HG03066 (cell line): ENCODE measurements around the gene ANAPC5.
"Not testable (repeated sequence)": the region's sequence is repeated elsewhere in the genome, so short reads cannot be mapped to it uniquely, and the experiment has no call there.

Experiments
- ATAC-seq: cut with Tn5 transposase; IDR thresholded peaks from one replicate; pipeline ENCODE4 v1.9.1; 2021; ENCODE audit warnings: low read depth; ENCODE audit not compliant: unreplicated experiment

ANAPC5 gene

GRCh38 chr12:121287267-121287954, 64.8 kb downstream of the ANAPC5 start:
- ATAC-seq, result no peak

GRCh38 chr12:121285856-121286255, 66.4 kb downstream of the ANAPC5 start:
- no peak for ATAC-seq

DNA sequence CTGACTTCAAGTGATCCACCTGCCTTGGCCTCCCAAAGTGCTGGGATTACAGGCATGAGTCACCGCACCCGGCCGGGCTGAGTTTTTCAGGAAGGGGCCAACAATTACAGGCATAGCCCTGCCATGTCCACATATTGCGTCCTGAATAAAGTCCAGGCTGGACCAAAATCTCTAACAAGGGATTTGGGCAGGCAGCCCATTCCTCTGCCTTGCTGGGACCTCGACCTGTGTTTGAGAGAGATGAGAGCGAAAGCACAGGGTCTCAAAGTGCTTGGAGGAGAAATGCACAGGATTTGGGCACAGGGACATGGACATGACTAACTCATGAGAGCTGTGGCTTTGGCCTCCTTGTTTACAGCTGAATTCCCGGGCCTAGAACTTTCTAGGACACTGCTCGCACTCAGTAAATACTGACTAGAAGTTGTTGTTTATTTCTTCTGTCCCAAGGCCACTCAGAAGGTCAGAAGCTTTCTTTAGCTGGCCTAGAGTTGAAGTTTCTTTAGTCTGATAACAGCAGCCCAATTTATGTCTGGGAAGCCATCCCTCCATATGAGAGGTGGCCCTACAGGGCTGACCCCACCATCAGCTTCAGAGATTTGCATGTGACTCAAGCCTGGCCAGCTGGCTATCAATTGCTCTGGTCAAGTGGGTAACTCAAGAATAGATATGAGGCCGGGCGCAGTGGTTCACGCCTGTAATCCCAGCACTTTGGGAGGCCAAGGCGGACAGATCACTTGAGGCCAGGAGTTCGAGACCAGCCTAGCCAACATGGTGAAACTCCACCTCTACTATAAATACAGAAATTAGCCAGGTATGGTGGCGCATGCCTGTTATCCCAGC, 67.4 kb downstream of the ANAPC5 start:
- no peak for ATAC-seq

GRCh38 chr12:121283841-121284240, 68.4 kb downstream of the ANAPC5 start:
- ATAC-seq, result no peak

DNA sequence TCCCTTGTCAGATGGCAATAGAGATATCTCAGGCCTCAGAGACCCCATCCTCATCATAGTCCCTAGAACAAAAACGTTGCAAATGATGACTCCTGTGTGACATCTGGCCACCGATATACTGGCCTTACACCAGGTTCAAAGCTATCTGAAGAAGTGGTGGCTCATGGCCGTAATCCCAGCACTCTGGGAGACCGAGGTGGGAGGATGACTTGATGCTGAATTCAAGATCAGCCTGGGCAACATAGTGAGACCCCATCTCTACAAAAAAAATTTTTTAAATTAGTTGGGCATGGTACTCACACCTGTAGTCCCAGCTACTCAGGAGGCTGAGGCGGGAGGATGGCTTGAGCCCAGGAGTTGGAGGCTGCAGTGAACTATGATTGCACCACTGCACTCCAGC, 68.8 kb downstream of the ANAPC5 start:
- ATAC-seq, result no peak

DNA sequence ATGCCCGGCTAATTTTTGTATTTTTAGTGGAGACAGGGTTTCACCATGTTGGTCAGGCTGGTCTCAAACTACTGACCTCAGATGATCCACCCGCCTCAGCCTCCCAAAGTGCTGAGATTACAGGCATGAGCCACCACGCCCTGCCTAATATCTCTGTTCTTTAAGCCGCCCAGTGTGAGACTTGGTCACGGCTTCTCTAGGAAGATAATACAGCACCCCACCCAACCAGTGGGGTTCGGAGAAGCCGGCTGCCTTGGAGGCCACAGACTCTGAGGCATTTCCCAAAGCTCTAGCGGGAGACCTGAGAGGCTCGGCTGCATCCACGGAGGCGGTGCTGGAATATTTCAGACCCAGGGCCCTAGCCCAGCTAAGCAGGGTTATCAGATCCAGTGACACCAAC, 69.3 kb downstream of the ANAPC5 start:
- not testable (repeated sequence) for ATAC-seq

DNA sequence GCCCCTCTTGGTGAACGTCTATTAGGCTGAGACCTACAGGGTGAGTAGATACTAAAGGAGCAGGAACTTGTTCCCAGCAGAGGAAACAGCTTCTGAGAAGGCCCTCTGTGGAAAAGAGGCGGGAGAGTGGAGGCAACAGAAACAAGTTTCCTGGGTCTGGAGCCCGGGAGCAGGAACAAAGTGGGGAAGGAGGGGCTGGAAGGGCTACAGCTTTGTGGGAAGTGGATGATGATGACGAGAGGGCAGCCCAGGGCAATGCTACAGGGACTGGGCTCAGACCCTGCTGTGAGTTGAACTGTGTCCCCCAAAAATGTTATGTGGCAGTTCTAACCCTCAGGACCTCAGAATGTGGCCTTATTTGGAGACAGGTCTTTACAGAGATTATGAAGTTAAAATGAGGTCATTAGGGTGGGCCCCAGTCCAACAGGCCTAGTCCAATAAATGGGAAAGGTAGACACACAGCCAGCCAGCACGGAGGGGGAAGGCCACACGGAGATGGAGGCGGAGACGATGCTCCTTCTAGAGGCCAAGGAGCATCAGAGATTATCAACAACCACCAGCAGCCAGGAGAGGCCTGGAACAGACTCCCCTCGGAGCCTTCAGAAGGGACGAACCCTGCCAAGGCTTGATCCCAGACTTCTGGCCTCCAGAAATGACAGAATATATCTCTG, 70.0 kb downstream of the ANAPC5 start:
- no peak for ATAC-seq

DNA sequence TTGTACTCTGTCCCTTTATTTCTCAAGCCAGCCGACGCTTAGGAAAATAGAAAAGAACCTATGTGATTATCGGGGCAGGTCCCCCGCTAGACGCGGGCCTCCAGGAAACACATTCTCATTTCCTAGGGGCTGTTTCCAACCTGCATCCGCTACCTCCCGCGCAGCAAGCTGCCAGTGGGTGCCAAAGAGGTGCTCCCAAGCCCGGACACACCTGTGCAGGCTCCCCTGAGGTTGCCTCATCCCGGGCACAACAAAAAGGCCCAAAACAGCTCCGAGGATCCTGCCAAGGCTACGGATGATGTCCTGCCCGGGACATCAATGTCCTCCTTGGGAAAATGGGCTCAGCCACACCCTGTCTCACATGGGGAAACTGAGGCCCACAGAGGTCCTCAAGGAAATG, 71.1 kb downstream of the ANAPC5 start:
- not testable (repeated sequence) for ATAC-seq

- not testable (repeated sequence) for ATAC-seq
Observed at GRCh38 chr12:121280531-121280930, 71.7 kb downstream of the ANAPC5 start.

GRCh38 chr12:121279507-121279915, 72.7 kb downstream of the ANAPC5 start:
- no peak for ATAC-seq

GRCh38 chr12:121279071-121279375, 73.2 kb downstream of the ANAPC5 start:
- no peak for ATAC-seq

DNA sequence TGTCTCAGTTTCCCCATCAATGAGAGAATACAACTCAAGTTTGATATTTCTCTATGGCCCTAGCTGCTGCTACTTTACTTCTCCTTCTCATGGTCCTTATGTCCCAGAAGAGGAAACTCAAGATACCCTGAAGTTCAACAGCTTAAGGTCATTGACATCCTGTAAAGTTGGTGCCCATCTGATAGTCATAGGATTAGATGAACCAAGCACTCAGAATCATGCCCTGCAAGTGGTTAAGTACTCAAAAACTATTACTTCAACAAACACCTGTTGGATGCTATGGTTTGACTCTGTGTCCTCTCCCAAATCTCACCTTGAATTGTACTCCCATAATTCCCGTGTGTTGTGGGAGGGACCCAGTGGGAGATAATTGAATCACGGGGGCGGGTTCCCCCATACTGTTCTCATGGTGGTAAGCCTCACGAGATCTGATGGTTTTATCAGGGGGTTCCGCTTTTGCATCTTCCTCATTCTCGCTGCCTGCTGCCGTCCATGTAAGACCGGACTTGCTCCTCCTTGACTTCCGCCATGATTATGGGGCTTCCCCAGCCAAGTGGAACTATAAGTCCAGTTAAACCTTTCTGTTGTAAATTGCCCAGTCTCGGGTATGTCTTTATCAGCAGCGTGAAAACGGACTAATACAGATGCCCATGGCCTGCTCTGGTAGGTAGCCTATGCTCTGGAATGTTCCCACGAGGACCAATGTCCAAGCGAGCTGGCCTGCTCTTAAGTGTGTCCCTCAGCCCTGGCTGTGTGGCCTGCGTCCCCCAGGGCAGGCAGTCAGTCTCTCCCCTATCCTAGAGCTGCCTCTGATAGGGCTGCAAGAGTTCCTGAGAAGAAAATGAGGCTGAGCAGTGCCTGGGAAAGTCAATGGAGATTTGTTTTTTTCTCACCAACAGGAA, 73.8 kb downstream of the ANAPC5 start:
- ATAC-seq, result no peak

- no peak for ATAC-seq
Observed at GRCh38 chr12:121277374-121277759, 74.8 kb downstream of the ANAPC5 start.

GRCh38 chr12:121274036-121274763, 78.0 kb downstream of the ANAPC5 start:
- ATAC-seq, result no peak

DNA sequence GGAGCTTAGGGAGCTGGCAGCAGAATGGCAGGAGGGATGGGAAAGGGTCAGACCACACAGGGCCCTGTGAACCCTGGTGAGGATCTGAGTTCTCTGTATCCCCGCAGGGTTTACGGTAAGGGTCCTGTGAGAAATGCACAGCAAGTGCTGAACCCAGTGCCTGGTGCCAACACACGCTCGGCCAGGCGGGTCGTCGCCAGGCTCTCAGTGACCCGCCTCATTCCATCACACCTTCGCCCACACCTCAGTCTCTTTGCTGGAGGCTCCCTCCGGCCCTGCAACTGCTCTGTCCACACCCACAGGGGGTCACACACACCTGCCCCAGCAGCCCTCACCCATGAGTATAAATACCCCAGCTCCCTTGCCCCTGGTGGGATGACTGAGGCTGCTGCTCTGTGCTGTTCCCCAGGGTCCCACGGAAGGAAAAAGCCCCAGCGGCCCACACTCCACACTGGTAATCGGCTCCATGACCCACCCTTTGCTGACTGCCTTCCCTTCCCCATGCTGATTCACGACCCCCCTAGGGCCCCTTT, 78.8 kb downstream of the ANAPC5 start:
- no peak for ATAC-seq

DNA sequence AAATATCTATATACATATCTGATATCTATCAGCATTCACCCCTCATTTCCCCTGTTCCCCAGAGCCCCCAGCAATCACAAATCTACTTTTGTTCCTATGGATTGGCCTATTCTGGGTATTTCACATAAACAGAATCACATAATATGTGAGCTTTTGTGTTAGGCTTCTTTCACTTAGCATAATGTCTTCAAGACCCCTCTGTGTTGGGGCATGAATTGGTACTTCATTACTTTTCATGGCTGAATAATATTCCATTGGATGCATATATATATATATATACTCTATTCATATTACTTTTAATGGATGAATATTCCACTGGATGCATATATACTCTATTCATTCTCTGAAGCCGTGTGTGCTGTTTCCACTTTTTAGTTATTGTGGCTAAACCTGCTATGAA, 84.4 kb downstream of the ANAPC5 start:
- no peak for ATAC-seq

DNA sequence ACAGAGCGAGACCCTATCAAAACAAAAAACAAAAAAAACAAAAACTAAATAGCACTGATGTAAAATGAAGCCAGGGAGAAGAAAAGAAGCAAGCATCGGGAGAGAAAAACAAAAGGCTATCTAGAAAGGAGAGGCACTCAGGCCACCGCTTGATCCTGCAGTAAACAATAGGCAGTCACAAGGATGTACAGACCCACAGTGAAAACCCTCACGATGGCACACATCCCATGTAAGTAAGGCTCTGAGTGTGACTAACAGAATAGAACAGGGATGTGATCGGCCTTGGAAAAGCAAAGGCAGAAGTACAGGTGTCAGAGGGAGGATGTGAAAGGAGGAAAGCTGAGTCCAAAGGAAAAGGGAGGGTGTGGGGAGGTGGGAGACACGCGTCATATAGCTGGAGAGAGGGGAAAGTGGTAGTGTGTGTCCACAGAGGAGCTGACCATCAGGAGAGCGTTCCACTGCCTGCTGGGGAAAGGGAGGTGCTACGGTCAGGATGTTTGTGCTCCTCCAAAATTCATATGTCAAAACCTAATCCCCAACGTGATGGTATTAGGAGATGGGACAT, 87.2 kb downstream of the ANAPC5 start:
- no peak for ATAC-seq

- no peak for ATAC-seq
Observed at GRCh38 chr12:121264135-121264534, 88.1 kb downstream of the ANAPC5 start.

- no peak for ATAC-seq
Observed at GRCh38 chr12:121263206-121263935, 88.8 kb downstream of the ANAPC5 start.
